Ovary (tissue), 9 donors: ENCODE results near the gene YAP1. TPM values are rescaled to one million over a fixed set of nuclear protein-coding genes. Genes with fewer than 3 reads are reported as not detected.

Experiments
- DNase-seq, 5 donors: peaks; one replicate each; pipeline ENCODE4 v3.0.0-alpha.2; 2019 to 2020
- H3K27ac ChIP-seq, 2 donors: fragments of 200-600 bp; one replicate each; pipeline versions ENCODE4 v1.5.1 to v1.8.0; 2019 to 2022
- H3K27me3 ChIP-seq: fragments of 200-600 bp; one replicate; pipeline ENCODE4 v1.8.0; 2022
- H3K36me3 ChIP-seq: fragments of 200-600 bp; sonication (generic); one replicate; pipeline ENCODE4 v1.5.1; 2019
- H3K4me1 ChIP-seq: one replicate; pipeline ENCODE4 v1.8.1; 2013; ENCODE audit warnings: mild to moderate bottlenecking, moderate library complexity; ENCODE audit not compliant: insufficient read depth
- H3K4me3 ChIP-seq: fragments of 200-600 bp; sonication (generic); one replicate; pipeline ENCODE4 v1.5.1; 2017
- H3K9me3 ChIP-seq, 2 donors: fragments of 200-600 bp in 1 of 2; sonication (generic) in 1 of 2; one replicate each; pipeline versions ENCODE4 v1.5.1 to v1.8.1; 2013 to 2019; ENCODE audit warnings: mild to moderate bottlenecking in 1 of 2, moderate library complexity in 1 of 2
- EP300 ChIP-seq: sonication (generic); formaldehyde crosslinking; IDR thresholded peaks from one replicate; pipeline ENCODE4 v1.6.1; 2017; ENCODE audit warnings: antibody characterized with exemption
- POLR2A ChIP-seq: fragments of 450-650 bp; IDR thresholded peaks from one replicate; pipeline ENCODE4 v1.6.1; 2017; ENCODE audit warnings: antibody characterized with exemption, mild to moderate bottlenecking, moderate library complexity
- WGBS, 3 donors: extraction: QIAGEN DNeasy Blood & Tissue Kit in 1 of 3; methylation state at CpG; one replicate each; pipeline versions ENCODE4 v1.1.5 to v1.1.7; 2013 to 2017; 5-methylcytosine and 5-hydroxymethylcytosine counted together
- intact Hi-C, 4 donors: fragments of 100-400 bp; cut with DNase I; formaldehyde crosslinking; loops; one replicate each; pipeline versions ENCODE4 v1.11.0 to v1.15.1; 2022 to 2023
- polyA plus RNA-seq, 2 donors: library from polyadenylated mRNA; stranded (reverse); fragments of 200-250 nt in 1 of 2; fragments of 350-450 nt in 1 of 2; fragmentation: Illumina TruSeq in 1 of 2; extraction: RNeasy Lipid Tissue Mini Kit (QIAGEN cat#74804) in 1 of 2; gene quantifications; one replicate each; pipeline ENCODE4 v1.2.3, GENCODE V29; 2013 to 2014
- total RNA-seq, 7 donors: library from RNA; depleted of rRNA in 2 of 7; stranded (reverse); fragments of >200 nt in 2 of 7; fragmentation: NEBNext Ultra II Directional in 3 of 7; extraction: Animal tissue kit (Norgen Biotek cat#: 25700) in 3 of 7; gene quantifications; one replicate each; pipeline versions ENCODE4 v1.1.0 to v1.2.4, GENCODE V29; 2016 to 2023
- TF ChIP-seq, protein P1 (sequence below), 3 donors: fragments of 450-650 bp in 2 of 3; fragments of 200-600 bp in 1 of 3; IDR thresholded peaks; one replicate each; pipeline versions ENCODE4 v1.5.1 to v1.8.0; 2016 to 2022; ENCODE audit warnings: antibody characterized with exemption in 3 of 3, mild to moderate bottlenecking in 1 of 3
- donor health status: DM: no; HTN: no; CAD: no; lungs with moderate emphysema.
- donor health status: DM: no; HTN: no; CAD: no.
- donor health status: Bipolar disorder and iron deficiency.
- donor health status: DM: yes; HTN: yes; CAD: no.
- donor health status: DM: no; HTN: no; CAD: no.
- donor health status: DM: yes; HTN: yes; CAD: no.

Gene YAP1
- total and polyA plus RNA-seq, 9 donors: 70.3 to 184 (median 147) TPM

DNA sequence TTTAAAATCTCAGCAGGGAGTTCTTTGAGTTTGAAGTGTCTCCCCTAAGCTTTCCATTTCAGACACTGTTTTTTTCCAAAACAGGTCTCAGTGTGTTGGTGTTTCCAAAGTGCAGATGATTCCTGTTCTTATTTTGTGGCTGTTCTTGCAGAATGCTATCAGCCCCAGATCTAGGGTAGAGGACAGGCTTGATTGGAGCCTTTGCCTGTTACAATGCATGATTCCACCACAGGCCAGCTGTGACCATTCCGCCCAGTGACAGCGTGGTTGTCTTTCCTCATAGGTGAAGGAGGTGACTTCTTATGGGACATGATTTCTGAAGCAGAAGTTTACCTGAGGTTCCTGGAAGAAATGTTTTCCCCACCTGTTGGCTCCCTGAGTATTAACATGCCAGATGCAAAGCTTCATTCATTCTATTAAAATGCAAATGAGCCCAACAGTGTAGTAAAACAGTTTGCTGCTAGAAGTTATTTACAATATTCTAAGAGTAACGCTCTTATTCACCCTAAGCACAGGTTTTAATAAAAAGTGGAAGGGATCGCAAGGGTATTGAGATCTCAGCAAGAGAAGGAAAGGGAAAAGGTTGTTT, 170.1 kb downstream of the YAP1 start:
- 84 to 94% (median 88%) methylated on average over 4 of the region's 4 CpGs for WGBS, 3 donors

More for the DNA sequence above, 170.1 kb downstream of the YAP1 start:
- Histone ChIP-seq H3K9me3 (no peaks in the 10 kb centered on the region), H3K27me3 (no peaks in the 10 kb centered on the region), H3K4me1 (peaks cover 2% of the 10 kb centered on the region), H3K27ac (no peak overlapping the region), H3K36me3 (no peaks in the 10 kb centered on the region), H3K4me3 (no peak overlapping the region)
- no peak for DNase-seq
- intact Hi-C loops: loop anchor here in 2 of 4 donors (10.0 kb wide), 2 partner anchors 64 to 176 kb away; partner anchors contain the start of gene BIRC2 (in 2 of the 2)
- TF ChIP-seq EP300 (no peak), POLR2A (no peak)
- TF ChIP-seq, protein P1, sequence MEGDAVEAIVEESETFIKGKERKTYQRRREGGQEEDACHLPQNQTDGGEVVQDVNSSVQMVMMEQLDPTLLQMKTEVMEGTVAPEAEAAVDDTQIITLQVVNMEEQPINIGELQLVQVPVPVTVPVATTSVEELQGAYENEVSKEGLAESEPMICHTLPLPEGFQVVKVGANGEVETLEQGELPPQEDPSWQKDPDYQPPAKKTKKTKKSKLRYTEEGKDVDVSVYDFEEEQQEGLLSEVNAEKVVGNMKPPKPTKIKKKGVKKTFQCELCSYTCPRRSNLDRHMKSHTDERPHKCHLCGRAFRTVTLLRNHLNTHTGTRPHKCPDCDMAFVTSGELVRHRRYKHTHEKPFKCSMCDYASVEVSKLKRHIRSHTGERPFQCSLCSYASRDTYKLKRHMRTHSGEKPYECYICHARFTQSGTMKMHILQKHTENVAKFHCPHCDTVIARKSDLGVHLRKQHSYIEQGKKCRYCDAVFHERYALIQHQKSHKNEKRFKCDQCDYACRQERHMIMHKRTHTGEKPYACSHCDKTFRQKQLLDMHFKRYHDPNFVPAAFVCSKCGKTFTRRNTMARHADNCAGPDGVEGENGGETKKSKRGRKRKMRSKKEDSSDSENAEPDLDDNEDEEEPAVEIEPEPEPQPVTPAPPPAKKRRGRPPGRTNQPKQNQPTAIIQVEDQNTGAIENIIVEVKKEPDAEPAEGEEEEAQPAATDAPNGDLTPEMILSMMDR (IDR thresholded peaks at IDR 0.05): no peak

Other genes starting within 250 kb of the YAP1 start
- 10 to 100 TPM in 2 of 7 donors, 1 to 10 TPM in 5; 8.8 to 10.8 (median 9.5) TPM for gene CEP126, start 195.4 kb upstream of the YAP1 start, total RNA-seq
- gene CEP126, start 195.4 kb upstream of the YAP1 start, polyA plus RNA-seq: 1 to 10 TPM; 5.9 to 7.2 TPM
- gene ANGPTL5, start 193.9 kb upstream of the YAP1 start, total RNA-seq: 10 to 100 TPM in 5 of 7 donors, 1 to 10 TPM in 2; 2.8 to 21.7 (median 16.8) TPM
- gene ANGPTL5, start 193.9 kb upstream of the YAP1 start, polyA plus RNA-seq: 10 to 100 TPM in 1 of 2 donors, 1 to 10 TPM in 1; 5.0 to 41.0 TPM
- gene CFAP300, start 63.0 kb upstream of the YAP1 start, total RNA-seq: 10 to 100 TPM in 1 of 7 donors, 1 to 10 TPM in 6; 2.1 to 20.1 (median 6.1) TPM
- 1 to 10 TPM; 3.0 to 3.9 TPM for gene CFAP300, start 63.0 kb upstream of the YAP1 start, polyA plus RNA-seq
- gene BIRC3, start 207.0 kb downstream of the YAP1 start, total RNA-seq: 100 to 1,000 TPM in 1 of 7 donors, 1 to 10 TPM in 6; 2.6 to 111 (median 6.3) TPM
- 1 to 10 TPM; 1.9 to 5.1 TPM for gene BIRC3, start 207.0 kb downstream of the YAP1 start, polyA plus RNA-seq
- gene BIRC2, start 236.8 kb downstream of the YAP1 start, total RNA-seq: 10 to 100 TPM; 27.1 to 57.8 (median 33.6) TPM
- 10 to 100 TPM; 23.7 to 41.3 TPM for gene BIRC2, start 236.8 kb downstream of the YAP1 start, polyA plus RNA-seq